Glutamatergic neuron (in vitro differentiated cells): ENCODE results near the gene EML5. TPM values are rescaled to one million over a fixed set of nuclear protein-coding genes. Genes with fewer than 3 reads are reported as not detected.

Experiments
- DNase-seq: peaks from one replicate; pipeline ENCODE4 v3.0.0; 2022
- H3K27ac Mint-ChIP-seq: one replicate; pipeline ENCODE4 v1.8.0; 2020; ENCODE audit warnings: mild to moderate bottlenecking, mixed read lengths, inconsistent platforms; ENCODE audit not compliant: unreplicated experiment
- H3K27me3 Mint-ChIP-seq: one replicate; pipeline ENCODE4 v1.8.0; 2020; ENCODE audit warnings: mild to moderate bottlenecking, moderate library complexity, mixed read lengths, inconsistent platforms; ENCODE audit not compliant: unreplicated experiment
- H3K36me3 Mint-ChIP-seq: one replicate; pipeline ENCODE4 v1.8.0; 2020; ENCODE audit warnings: mild to moderate bottlenecking, mixed read lengths, inconsistent platforms; ENCODE audit not compliant: unreplicated experiment
- H3K4me1 Mint-ChIP-seq: one replicate; pipeline ENCODE4 v1.8.0; 2020; ENCODE audit warnings: mild to moderate bottlenecking, low read depth, mixed read lengths, inconsistent platforms; ENCODE audit not compliant: unreplicated experiment
- H3K4me3 Mint-ChIP-seq: one replicate; pipeline ENCODE4 v1.8.0; 2020; ENCODE audit warnings: mild to moderate bottlenecking, mixed read lengths, inconsistent platforms; ENCODE audit not compliant: unreplicated experiment
- H3K9me3 Mint-ChIP-seq: one replicate; pipeline ENCODE4 v1.8.0; 2020; ENCODE audit warnings: mild to moderate bottlenecking, moderate library complexity, mixed read lengths, inconsistent platforms; ENCODE audit not compliant: unreplicated experiment
- CTCF ChIP-seq: fragments of 200-600 bp; sonication (generic); IDR thresholded peaks from one replicate; pipeline ENCODE4 v1.5.0; 2021; ENCODE audit not compliant: partially characterized antibody, unreplicated experiment
- total RNA-seq: library from RNA; stranded (reverse); fragmentation: NEBNext Ultra II Directional; extraction: Animal tissue kit (Norgen Biotek cat#: 25700); gene quantifications from one replicate; pipeline ENCODE4 v1.2.1, GENCODE V29; 2021; ENCODE audit not compliant: unreplicated experiment

EML5 gene
- total RNA-seq, 1 donor from 2014 or later = 2.1 TPM

DNA sequence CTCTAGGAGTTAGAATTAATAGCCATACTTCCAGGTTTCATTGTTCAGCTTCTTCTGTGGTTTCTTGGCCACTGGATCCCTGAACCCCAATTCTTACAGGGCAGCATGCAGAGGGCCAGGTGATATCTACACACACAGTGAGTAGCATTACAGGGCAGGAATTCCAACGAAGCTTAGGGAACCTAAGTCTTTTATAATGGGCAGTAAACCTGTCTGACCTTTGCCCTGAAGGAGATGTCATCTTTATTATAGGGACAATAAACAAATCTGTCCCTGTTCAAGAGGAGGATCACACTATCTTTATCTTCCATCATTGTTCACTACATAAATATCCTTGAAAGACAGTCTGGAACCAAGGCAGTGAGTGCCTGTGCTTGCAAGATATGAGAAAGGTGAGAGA is 11.7 kb upstream of the EML5 start:
- DNase-seq = no peak
- H3K27me3 Mint-ChIP-seq = peaks cover 1% of the 10 kb centered on the region
- peaks cover 2% of the 10 kb centered on the region for H3K9me3 Mint-ChIP-seq
- no peak overlapping the region for H3K4me3 Mint-ChIP-seq
- H3K36me3 Mint-ChIP-seq = no peaks in the 10 kb centered on the region
- no peak for TF ChIP-seq CTCF
- H3K27ac Mint-ChIP-seq = no peak overlapping the region
- no peaks in the 10 kb centered on the region for H3K4me1 Mint-ChIP-seq

- H3K27ac Mint-ChIP-seq = no peak overlapping the region
- no peak for DNase-seq
- H3K4me3 Mint-ChIP-seq = no peak overlapping the region
- peaks cover 1% of the 10 kb centered on the region for H3K27me3 Mint-ChIP-seq
- H3K4me1 Mint-ChIP-seq = no peaks in the 10 kb centered on the region
- peaks cover 2% of the 10 kb centered on the region for H3K9me3 Mint-ChIP-seq
- no peak for TF ChIP-seq CTCF
- no peaks in the 10 kb centered on the region for H3K36me3 Mint-ChIP-seq
These were observed 11.3 kb upstream of the EML5 start for GRCh38 chr14:88804035-88804434.

GRCh38 chr14:88802596-88802995 is 9.8 kb upstream of the EML5 start:
- H3K4me1 Mint-ChIP-seq = no peaks in the 10 kb centered on the region
- peaks cover 1% of the 10 kb centered on the region for H3K27me3 Mint-ChIP-seq
- no peak overlapping the region for H3K4me3 Mint-ChIP-seq
- TF ChIP-seq CTCF = no peak
- no peaks in the 10 kb centered on the region for H3K36me3 Mint-ChIP-seq
- H3K27ac Mint-ChIP-seq = no peak overlapping the region
- no peak for DNase-seq
- peaks cover 2% of the 10 kb centered on the region for H3K9me3 Mint-ChIP-seq

DNA sequence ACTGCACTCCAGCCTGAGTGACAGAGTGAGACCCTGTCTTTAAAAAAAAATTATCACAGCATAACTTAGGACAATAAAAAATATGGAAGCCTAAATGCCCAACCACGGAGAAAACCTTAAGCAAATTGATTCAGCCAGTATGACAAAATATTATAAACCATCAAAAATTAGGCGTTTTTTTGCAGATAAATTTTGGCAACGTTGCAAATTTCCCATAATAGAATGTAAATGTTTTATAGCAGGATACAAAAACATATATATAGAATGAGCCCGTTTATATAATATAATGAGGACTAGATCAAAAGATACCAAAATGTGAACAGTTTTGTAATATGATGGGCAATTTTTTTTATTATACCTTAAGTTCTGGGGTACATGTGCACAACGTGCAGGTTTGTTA is 6.8 kb upstream of the EML5 start:
- Mint-ChIP-seq H3K4me3 (no peak overlapping the region), H3K9me3 (peaks cover 2% of the 10 kb centered on the region), H3K36me3 (no peaks in the 10 kb centered on the region), H3K27ac (no peak overlapping the region), H3K4me1 (no peaks in the 10 kb centered on the region), H3K27me3 (no peaks in the 10 kb centered on the region)
- no peak for TF ChIP-seq CTCF
- no peak for DNase-seq

DNA sequence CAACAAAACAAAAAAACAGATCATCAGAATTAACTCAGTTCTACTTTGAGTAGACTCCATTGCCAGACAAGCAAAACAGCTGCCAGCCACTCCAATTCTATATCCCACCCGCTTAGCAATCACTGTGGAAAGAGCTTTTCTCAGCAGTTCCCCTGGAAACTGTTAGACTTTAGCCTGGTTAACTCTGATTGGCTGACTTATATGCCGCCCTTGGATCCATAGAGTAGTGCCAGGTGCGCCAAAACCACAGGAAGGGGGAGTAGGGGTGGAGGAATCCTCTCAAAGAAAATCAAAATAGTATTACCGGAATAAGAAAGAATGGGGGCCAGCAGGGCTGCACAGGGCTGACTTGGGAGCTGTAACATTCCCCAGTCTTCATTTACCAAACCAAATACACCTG is 5.4 kb upstream of the EML5 start:
- no peak overlapping the region for H3K4me3 Mint-ChIP-seq
- H3K36me3 Mint-ChIP-seq = no peaks in the 10 kb centered on the region
- H3K27ac Mint-ChIP-seq = no peak overlapping the region
- no peaks in the 10 kb centered on the region for H3K4me1 Mint-ChIP-seq
- H3K27me3 Mint-ChIP-seq = peaks cover 5% of the 10 kb centered on the region
- DNase-seq = no peak
- peaks cover 3% of the 10 kb centered on the region for H3K9me3 Mint-ChIP-seq
- TF ChIP-seq CTCF = no peak
